ENCODE results near the gene DUSP14.
"Not testable (repeated sequence)": the region's sequence is repeated elsewhere in the genome, so short reads cannot be mapped to it uniquely, and the experiment has no call there.

The DUSP14 gene, protein sequence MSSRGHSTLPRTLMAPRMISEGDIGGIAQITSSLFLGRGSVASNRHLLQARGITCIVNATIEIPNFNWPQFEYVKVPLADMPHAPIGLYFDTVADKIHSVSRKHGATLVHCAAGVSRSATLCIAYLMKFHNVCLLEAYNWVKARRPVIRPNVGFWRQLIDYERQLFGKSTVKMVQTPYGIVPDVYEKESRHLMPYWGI

DNA sequence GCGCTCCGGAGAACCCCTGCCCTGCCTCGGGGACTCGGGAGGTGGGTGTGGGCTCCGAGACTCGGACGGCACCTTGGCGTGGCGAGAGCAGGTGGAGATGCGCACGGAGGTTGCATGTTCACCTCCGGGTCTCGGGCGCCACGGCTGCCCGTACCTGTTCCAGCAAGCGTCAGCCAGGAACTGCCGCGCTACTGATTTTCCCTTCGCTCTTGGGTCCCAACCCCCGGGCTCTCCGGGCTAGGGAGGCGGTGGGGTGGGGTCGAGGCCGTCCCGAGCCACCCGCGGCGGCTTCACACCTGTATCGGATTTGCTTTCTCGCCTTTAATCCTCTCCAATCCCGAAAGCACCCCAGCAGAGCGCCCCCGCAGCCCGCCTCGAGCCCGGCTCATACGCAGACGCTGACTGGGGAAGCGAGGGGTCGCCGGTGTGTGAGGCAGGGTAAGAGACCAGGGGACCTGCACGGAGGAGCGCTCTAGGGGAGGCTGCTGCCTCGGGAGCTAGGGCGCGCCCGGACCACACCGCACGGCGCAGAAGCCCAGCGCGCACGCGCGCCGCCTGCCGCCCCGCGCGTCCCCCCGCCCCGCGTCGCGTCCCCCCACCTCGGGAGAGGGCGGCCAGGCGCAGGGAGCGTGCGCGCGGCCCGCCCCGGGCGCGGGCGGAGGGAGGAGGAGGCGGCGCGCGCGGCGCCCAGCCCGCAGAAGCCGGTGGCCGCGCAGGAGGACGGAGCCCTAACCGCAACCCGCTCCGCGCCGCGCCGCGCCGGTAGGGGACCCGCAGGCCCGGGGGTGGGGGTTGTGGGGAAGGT lies at the start of gene DUSP14:
Gene DUSP14 (plus strand): TSS at position 695 of the 805 bp plus-strand sequence. CDS start 22,382 bp downstream, outside the sequence.
- peak; percentile 49 to 75 (median 62) for DNase-seq (ENCODE audit: low read depth in 4 of 4, low spot score in 1 of 4)

DNA sequence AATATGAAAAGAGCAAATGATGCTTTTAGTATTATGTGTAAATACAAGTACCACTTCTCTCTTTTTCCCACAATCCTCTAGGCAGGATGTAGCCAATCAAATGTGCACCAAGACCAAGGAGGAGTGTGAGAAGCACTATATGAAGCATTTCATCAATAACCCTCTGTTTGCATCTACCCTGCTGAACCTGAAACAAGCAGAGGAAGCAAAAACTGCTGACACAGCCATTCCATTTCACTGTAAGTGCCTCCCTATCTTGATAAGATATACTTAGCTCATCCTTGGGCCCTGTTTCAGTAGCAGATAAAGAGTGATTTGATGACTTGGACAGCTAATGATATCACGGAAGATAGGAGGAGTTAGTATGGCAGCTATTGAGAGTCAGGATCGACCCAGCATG lies 49.3 kb upstream of the DUSP14 start:
- no peak for DNase-seq (ENCODE audit: low read depth in 4 of 4, low spot score in 1 of 4)

DNA sequence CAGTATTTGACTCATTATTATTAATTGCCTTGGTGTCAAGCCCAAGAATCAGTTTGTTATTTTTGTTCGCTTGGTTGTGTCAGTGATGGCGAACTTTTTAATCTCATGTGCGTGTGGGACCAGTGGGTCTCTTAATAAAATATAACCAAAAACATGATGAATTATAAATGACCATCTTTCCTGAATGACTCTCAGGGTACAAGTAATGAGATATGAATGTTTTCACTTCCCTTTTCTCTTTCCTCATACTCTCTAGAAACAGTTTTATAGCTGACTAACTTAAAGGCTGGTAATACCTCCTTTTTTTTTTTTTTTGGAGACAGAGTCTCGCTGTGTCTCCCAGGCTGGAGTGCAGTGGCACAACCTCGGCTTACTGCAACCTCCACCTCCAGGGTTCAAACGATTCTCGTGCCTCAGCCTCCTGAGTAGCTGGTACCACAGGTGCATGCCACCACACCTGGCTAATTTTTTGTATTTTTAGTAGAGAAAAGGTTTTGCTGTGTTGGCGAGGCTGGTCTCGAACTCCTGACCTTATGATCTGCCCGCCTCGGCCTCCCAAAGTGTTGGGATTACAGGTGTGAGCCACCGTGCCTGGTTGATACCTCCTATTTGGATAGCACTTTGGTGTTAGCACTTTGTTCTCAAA lies 48.2 kb upstream of the DUSP14 start:
- not testable (repeated sequence) for DNase-seq (ENCODE audit: low read depth in 4 of 4, low spot score in 1 of 4)

DNA sequence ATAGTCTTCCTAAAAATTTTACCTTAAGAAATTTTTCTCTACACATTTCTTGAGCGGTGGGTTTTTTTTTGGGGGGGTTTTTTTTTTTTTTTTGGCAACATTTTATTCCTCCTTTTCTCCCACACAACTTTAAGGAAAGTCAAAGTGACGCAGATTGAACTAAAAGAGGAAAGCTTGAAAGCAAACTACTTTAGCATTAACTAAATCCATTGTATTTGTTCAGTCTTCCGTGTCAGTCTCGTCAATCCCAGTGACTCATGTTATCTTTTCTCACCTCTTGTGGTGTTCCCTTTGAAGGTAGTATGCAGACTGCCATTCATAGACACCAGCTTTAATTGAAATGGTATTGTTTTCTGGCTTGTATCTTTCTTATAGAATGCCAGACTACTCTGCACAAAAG lies 43.7 kb upstream of the DUSP14 start:
- DNase-seq (ENCODE audit: low read depth in 4 of 4, low spot score in 1 of 4), result no peak

DNA sequence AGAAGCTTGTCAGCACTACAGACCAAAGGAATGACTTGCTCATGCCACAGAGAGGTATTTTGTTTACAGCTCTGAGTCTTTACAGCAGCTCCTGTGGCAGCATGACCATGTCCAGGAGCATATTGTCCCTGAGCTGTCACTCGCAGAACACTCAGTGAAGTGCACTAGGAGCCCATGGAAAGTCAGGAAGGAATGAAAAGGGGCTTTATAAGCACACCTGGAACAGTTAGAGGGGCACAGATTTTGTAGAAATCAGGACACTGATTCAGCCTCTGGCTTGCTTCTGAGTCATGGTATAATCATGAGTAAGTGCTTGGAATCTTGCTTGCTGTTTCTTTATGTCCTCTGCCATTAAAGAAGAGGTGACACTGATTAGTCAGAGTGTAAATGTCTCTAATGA lies 42.0 kb upstream of the DUSP14 start:
- DNase-seq (ENCODE audit: low read depth in 4 of 4, low spot score in 1 of 4), result no peak

DNA sequence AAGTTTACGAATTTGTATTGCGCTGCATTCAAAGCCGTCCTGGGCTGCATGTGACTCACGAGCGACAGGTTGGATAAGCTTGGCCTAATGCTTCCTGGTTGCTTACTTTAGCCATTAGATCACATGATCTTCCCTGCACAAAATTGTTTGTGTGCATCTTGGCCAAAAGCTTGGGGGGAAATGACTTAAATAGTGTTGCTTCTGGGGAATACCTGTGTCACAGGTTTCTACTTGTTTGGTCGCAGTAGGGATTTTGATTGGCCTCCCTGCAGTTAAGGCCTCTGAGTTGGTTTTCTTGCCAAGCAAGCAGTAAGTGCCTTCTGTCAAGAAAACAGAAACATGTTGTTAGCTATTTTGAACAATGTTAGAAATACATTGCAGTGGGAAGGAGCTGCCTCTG lies 39.6 kb upstream of the DUSP14 start:
- no peak for DNase-seq (ENCODE audit: low read depth in 4 of 4, low spot score in 1 of 4)

DNA sequence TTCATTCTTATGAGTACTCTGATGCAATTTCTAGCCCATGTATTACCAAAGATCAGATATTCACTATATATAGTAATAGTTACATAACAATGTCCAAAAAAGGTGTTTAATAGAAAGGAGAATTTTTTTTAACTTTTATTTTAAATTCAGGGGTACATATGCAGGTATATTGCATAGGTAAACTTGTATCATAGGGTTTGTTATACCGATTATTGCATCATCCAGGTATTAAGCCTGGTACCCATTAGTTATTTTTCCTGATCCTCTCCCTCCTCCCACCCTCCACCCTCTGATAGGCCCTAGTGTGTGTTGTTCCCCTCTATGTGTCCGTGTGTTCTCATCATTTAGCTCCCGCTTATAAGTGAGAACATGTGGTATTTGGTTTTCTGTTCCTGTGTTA lies 31.9 kb upstream of the DUSP14 start:
- not testable (repeated sequence) for DNase-seq (ENCODE audit: low read depth in 4 of 4, low spot score in 1 of 4)

DNA sequence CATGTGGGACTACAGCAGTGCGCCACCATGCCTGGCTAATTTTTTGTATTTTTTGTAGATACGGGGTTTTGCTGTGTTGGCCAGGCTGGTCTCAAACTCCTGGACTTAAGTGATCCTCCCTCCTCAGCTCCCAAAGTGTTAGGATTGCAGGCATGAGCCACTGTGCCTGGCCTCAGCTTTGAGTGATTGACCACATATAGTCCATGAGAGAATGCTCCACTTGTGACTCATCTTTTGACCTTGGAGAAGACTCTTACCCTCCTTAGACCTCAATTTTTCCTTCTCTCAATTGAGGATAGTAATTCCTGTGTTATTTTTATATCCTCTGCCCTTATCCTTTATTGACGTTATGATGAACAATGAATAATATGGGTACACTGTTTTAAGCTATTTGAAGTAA lies 30.9 kb upstream of the DUSP14 start:
- no peak for DNase-seq (ENCODE audit: low read depth in 4 of 4, low spot score in 1 of 4)

DNA sequence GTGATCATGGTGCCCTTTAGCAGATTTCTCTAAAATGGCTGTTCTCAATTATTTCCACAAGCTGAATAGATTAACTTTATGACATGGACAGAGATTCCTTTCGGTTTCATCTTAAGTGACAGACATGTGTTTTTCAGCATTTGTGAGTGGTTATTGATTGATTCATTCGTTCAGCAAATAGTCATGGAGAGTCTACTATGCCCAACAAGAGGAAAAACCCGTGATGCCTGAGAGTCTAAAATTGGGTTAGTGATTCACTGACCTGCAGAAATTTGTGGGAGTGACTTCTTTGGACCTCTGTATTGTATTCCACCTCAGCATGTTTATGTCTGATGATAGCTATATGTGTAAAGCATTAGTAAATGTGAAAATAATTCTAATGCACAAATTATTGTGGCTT lies 28.0 kb upstream of the DUSP14 start:
- DNase-seq (ENCODE audit: low read depth in 4 of 4, low spot score in 1 of 4), result no peak

DNA sequence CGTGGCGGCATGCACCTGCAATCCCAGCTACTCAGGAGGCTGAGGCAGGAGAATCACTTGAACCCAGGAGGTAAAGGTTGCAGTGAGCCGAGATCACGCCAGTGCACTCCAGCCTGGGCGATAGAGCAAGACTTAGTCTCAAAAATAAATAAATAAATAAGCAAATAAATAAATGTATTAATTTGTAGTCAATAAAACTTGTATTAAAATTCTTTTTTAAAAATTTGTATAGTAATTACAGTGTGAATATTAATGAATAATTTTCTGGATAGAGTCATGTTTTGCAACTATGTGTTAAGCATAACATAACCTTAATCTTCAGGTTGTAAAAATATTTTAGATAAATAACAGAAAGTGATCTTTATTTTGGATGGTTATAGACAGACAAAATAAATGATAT lies 27.2 kb upstream of the DUSP14 start:
- no peak for DNase-seq (ENCODE audit: low read depth in 4 of 4, low spot score in 1 of 4)

DNA sequence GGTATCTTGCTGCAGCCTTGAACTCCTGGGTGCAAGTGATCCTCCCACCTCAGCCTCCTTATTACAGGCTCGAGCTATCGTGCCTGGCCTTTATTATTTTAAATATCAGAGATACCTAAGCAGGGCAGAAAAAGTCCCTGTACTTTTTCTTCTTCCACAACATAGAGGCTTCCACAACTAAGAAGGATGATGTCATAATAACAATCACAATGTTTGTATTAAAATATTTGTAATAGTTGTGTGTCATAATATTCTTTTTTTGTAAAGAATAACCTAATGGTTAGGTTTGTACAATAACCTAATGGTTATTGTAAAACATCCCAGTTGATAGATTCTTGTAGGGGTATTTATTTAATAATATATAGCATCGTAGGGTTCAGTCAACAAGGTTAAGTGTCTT lies 26.7 kb upstream of the DUSP14 start:
- no peak for DNase-seq (ENCODE audit: low read depth in 4 of 4, low spot score in 1 of 4)

DNA sequence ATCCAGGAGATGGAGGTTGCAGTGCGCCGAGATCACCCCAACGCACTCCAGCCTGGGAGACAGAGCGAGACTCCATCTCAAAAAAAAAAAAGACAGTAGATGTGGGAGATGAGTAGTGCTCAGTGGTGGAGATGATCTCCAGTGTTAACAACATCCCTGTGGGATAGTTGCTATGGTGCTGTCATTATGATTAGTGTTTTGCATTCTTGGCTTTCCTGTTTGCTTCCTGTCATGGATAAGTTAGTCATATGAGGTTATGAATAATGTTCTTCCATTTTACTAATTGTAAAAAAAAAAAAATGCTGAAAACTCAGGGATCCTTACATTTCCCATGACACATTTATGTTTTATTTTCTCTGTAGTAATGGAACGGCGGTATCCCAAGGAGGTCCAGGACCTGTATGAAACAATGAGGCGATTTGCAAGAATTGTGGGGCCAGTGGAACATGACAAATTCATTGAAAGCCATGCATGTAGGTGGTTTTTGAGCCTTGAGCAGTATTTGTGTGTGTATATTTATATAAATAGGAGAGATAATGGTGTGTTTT lies 24.5 kb upstream of the DUSP14 start:
- DNase-seq (ENCODE audit: low read depth in 4 of 4, low spot score in 1 of 4), result no peak

DNA sequence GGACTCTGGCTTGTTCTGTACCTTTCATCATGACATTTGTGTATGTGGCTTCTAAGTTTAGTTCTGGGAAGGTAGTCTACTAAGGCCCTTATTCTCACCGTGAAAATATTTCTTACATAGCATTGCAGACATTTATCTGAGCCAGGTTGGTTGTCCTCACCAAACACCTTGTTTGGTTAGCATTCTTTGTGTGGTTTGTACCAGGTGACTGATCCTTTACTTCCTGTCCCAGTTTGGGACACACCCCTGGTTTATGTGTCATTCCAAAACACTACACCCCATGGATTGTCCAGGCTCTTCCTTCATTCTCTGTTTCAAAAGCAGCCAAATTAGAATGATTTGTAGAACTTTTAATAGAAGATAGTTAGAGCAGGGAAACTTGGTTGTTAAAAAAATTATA lies 23.2 kb upstream of the DUSP14 start:
- no peak for DNase-seq (ENCODE audit: low read depth in 4 of 4, low spot score in 1 of 4)

DNA sequence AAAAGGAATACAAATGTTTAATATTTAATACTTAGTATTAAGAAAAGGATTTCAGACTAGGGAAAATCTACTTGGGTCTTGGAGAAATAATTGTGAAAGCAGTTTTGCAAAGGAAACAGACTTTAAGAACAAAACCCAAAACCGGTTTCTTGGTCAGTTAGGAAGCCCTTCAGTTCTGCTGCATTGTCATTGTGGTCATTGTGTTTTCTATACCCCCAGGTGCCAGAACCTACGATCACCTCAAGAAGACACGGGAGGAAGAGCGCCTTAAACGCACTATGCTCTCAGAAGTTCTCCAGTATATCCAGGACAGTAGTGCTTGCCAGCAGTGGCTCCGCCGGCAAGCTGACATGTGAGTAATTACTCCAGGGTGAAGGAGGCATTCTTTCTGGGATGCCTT lies 19.5 kb upstream of the DUSP14 start:
- no peak for DNase-seq (ENCODE audit: low read depth in 4 of 4, low spot score in 1 of 4)

DNA sequence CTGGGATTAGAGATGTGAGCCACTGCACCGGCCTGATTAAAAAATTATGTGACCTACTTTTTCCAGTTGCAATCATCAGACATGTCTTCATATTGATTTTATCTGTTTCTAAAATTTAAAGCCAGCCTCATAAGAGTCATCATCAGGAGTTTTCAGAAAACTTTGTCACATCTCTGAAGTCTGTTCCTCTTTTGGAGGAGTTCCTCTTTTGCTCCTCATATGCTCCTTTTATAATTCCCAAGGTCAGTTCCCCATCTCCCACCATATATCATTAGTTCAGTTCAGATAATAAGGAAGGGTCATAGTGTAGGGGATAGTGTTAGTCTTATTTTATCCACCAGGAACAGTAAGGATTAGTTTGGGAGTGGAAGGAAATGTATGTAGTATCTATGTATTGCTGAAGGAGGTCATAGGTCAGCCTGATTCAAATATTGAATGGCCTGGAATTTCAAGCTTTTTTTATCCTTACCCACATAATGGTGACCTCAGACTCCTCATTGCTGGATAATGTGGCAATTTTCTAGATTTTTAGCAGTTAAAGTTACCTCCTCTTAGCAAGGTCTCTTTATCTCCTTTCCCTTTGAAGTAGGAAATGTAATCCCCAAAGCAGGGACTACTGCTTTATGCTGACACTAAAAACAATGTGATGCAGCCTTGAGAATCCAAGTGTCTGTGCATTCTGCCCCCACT lies 13.8 kb upstream of the DUSP14 start:
- no peak for DNase-seq (ENCODE audit: low read depth in 4 of 4, low spot score in 1 of 4)

DNA sequence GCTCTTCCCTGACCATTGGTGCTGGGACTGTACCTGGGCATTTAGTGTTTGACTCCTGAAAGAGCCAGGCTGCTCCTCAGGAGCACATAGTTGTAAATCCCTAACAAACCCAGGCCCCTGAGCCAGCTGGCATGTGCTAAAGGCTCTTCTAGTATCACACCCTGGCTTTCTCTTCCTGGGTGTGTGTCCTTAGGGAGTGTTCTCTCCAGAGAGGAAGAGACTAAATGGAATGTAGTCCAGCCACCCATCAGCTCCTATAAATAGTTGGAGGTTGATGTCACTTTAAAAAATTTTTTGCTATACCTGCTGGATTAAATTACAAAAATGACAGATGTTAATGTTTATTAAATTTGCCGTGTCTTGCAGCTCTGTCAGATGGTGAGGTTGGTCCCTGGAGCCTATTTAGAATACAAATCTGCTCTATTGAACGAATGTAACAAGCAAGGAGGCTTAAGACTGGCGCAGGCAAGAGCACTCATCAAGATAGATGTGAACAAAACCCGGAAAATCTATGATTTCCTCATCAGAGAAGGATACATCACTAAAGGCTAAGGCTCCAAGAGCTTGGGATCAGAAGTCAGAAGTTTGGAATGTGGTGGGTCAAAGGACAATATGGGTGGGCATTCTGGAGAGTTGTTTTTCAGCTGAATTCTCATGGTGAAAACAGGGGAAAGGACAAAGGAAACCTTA lies 13.1 kb upstream of the DUSP14 start:
- no peak for DNase-seq (ENCODE audit: low read depth in 4 of 4, low spot score in 1 of 4)

DNA sequence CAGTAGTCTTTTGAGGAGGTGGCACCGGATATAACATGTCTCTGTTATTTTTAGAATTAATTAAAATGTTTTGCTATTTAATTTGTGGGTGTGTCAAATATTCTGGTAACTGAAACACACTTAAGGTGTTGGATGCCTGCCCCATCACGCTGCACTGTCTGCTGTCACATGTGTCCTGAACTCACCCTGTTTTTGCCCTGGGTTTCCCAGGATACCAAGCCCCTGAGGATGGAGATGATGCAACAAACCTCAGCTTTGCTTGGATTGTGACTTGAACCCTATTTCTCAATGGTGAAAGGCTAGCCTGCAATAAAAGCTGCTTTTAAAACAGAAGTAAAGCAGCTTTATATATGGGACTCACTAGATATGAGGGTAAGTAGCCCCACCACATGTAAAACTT lies 11.5 kb upstream of the DUSP14 start:
- DNase-seq (ENCODE audit: low read depth in 4 of 4, low spot score in 1 of 4), result no peak

DNA sequence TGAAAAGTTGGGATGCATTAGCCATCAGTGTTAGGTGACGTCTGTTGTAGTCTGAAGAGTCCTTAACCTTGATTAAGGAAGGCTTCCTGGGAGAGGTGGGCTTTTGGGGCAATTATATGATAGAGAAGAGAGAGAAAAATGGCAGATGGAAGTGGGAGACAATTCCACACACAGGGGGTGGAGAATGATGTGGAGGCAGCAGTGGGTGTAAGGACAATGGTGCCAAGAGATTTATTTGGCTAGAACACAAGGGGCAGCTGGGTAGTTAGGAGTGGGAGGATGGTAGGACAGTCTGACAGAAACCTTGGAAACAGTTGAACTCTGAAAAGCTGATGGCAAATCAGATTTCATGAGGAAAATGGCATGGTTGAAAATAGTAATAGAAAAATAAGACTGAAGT lies 10.7 kb upstream of the DUSP14 start:
- DNase-seq (ENCODE audit: low read depth in 4 of 4, low spot score in 1 of 4), result no peak

DNA sequence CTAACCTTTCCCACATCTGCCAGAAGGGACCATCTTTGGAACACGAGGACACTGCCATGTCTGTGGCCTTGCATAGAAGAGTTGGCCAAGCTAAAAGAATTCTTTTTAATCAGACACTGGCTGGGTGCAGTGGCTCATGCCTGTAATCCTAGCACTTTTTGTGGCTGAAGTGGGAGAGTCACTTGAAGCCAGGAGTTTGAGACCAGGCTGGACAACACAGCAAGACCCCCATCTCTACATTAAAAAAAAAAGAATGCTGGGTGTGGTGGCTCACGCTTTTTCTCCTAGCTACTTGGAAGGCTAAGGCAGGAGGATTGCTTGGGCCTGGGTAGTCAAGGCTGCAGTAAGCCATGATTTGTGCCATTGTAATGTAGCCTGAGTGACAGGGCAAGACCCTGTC lies 9.3 kb upstream of the DUSP14 start:
- DNase-seq (ENCODE audit: low read depth in 4 of 4, low spot score in 1 of 4), result no peak

DNA sequence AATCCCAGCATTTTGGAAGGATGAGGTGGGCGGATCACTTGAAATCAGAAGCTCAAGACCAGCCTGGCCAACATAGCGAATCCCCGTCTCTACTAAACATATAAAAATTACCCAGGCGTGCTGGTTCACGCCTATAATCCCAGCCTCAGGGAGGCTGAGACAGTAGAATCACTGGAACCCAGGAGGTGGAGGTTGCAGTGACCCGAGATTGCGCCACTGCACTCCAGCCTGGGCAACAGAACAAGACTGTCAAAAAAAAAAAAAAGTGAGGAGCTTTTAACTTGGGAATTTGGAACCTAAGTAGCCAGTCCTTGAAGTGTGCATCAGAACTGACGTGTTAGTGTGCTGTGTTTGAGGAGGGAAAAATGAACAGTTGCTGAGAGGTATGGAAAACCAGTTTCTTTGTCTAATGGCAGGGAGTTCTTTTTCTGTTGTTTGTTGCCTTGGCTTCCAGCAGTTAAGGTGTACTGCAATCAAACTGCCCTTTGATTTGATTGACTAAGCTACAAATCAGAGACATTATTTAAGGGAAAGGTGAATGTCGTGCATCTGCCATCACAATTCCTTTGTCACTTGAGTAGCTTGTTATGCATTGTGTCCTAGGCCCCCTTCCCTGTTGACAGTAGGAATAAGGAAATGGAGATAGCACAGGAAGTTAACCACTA lies 8.6 kb upstream of the DUSP14 start:
- DNase-seq (ENCODE audit: low read depth in 4 of 4, low spot score in 1 of 4), result no peak

Data from stimulated activated CD4-positive, alpha-beta T cell treated with anti-CD3 and anti-CD28 coated beads, Interleukin-1b, Interleukin-23, amount 100 ng/mL, for 24 hours (primary cell).